Ovary (tissue), 10 donors: Measurements from ENCODE around the gene USH1G. TPM values are rescaled to one million over a fixed set of nuclear protein-coding genes. Genes with fewer than 3 reads are reported as not detected.

Experiments
- DNase-seq, 5 donors: peaks; one replicate each; pipeline ENCODE4 v3.0.0-alpha.2; 2019 to 2020
- H3K27ac ChIP-seq, 2 donors: fragments of 200-600 bp; one replicate each; pipeline versions ENCODE4 v1.5.1 to v1.8.0; 2019 to 2022
- H3K27me3 ChIP-seq: fragments of 200-600 bp; one replicate; pipeline ENCODE4 v1.8.0; 2022
- H3K36me3 ChIP-seq: fragments of 200-600 bp; sonication (generic); one replicate; pipeline ENCODE4 v1.5.1; 2019
- H3K4me1 ChIP-seq: one replicate; pipeline ENCODE4 v1.8.1; 2013; ENCODE audit warnings: mild to moderate bottlenecking, moderate library complexity; ENCODE audit not compliant: insufficient read depth
- H3K4me3 ChIP-seq: fragments of 200-600 bp; sonication (generic); one replicate; pipeline ENCODE4 v1.5.1; 2017
- H3K9me3 ChIP-seq, 2 donors: fragments of 200-600 bp in 1 of 2; sonication (generic) in 1 of 2; one replicate each; pipeline versions ENCODE4 v1.5.1 to v1.8.1; 2013 to 2019; ENCODE audit warnings: mild to moderate bottlenecking in 1 of 2, moderate library complexity in 1 of 2
- CTCF ChIP-seq, 3 donors: fragments of 450-650 bp in 2 of 3; fragments of 200-600 bp in 1 of 3; IDR thresholded peaks; one replicate each; pipeline versions ENCODE4 v1.5.1 to v1.8.0; 2016 to 2022; ENCODE audit warnings: antibody characterized with exemption in 3 of 3, mild to moderate bottlenecking in 1 of 3
- EP300 ChIP-seq: sonication (generic); formaldehyde crosslinking; IDR thresholded peaks from one replicate; pipeline ENCODE4 v1.6.1; 2017; ENCODE audit warnings: antibody characterized with exemption
- POLR2A ChIP-seq: fragments of 450-650 bp; IDR thresholded peaks from one replicate; pipeline ENCODE4 v1.6.1; 2017; ENCODE audit warnings: antibody characterized with exemption, mild to moderate bottlenecking, moderate library complexity
- WGBS, 3 donors: extraction: QIAGEN DNeasy Blood & Tissue Kit in 1 of 3; methylation state at CpG; one replicate each; pipeline versions ENCODE4 v1.1.5 to v1.1.7; 2013 to 2017; 5-methylcytosine and 5-hydroxymethylcytosine counted together
- intact Hi-C, 4 donors: fragments of 100-400 bp; cut with DNase I; formaldehyde crosslinking; loops; one replicate each; pipeline versions ENCODE4 v1.11.0 to v1.15.1; 2022 to 2023
- long read RNA-seq, 3 donors: library from polyadenylated mRNA in 2 of 3; unstranded in 2 of 3; transcript quantifications; one replicate each; pipeline ENCODE4 v2.0.0 and lab custom pipeline, GENCODE V29; 2021 to 2026
- polyA plus RNA-seq, 2 donors: library from polyadenylated mRNA; stranded (reverse); fragments of 200-250 nt in 1 of 2; fragments of 350-450 nt in 1 of 2; fragmentation: Illumina TruSeq in 1 of 2; extraction: RNeasy Lipid Tissue Mini Kit (QIAGEN cat#74804) in 1 of 2; gene quantifications; one replicate each; pipeline ENCODE4 v1.2.3, GENCODE V29; 2013 to 2014
- total RNA-seq, 7 donors: library from RNA; depleted of rRNA in 2 of 7; stranded (reverse); fragments of >200 nt in 2 of 7; fragmentation: NEBNext Ultra II Directional in 3 of 7; extraction: Animal tissue kit (Norgen Biotek cat#: 25700) in 3 of 7; gene quantifications; one replicate each; pipeline versions ENCODE4 v1.1.0 to v1.2.4, GENCODE V29; 2016 to 2023
- donor health status: DM: no; HTN: no; CAD: no; lungs with moderate emphysema.
- donor health status: DM: no; HTN: no; CAD: no.
- donor health status: Bipolar disorder and iron deficiency.
- donor health status: DM: yes; HTN: yes; CAD: no.
- donor health status: DM: no; HTN: no; CAD: no.
- donor health status: DM: yes; HTN: yes; CAD: no.

The USH1G gene
- 1 to 10 TPM in 4 of 7 donors, under 1 TPM in 3; 0.57 to 1.4 (median 1.1) TPM for total RNA-seq
- polyA plus RNA-seq, result under 1 TPM; 0.08 to 0.29 TPM
- long read RNA-seq, donor 1, partial matches to known transcripts, result 3 of 6 reads
- long read RNA-seq, donor 1, other reads (novel, unspliced or antisense), result 0 of 6 reads
- long read RNA-seq, donor 2, partial matches to known transcripts, result 0 of 1 reads
- long read RNA-seq, donor 2, other reads (novel, unspliced or antisense), result 0 of 1 reads
- long read RNA-seq, donor 3, transcript USH1G-202 (3 exons, 3,558 nt), result major isoform, 5 of 5 reads
- long read RNA-seq, donor 3, partial matches to known transcripts, result 0 of 5 reads
- long read RNA-seq, donor 3, other reads (novel, unspliced or antisense), result 0 of 5 reads

- TF ChIP-seq CTCF (IDR thresholded peaks at IDR 0.05), result no peak
- H3K27me3 ChIP-seq, result peaks cover 4% of the 10 kb centered on the region
- peak within 1 kb of the TSS in 1 of 2 donors; percentile 38 for H3K27ac ChIP-seq
- DNase-seq, result peak in 3 of 5 donors; percentile 25 to 52 (median 26)
- no peaks in the 10 kb centered on the region for H3K9me3 ChIP-seq
- peaks cover 6% of the 10 kb centered on the region for H3K4me1 ChIP-seq
- H3K4me3 ChIP-seq, result peak within 1 kb of the TSS; percentile 31
- WGBS, 3 donors, result 4 to 6% (median 5%) methylated on average over 43 to 57 of the region's 57 CpGs
- intact Hi-C loops, result no loop called here
- no peaks in the 10 kb centered on the region for H3K36me3 ChIP-seq
Measured at GRCh38 chr17:74922694-74923537, at the start of gene USH1G. USH1G (minus strand) TSS chr17:74923255; CDS start chr17:74923073, 182 bp downstream.

DNA sequence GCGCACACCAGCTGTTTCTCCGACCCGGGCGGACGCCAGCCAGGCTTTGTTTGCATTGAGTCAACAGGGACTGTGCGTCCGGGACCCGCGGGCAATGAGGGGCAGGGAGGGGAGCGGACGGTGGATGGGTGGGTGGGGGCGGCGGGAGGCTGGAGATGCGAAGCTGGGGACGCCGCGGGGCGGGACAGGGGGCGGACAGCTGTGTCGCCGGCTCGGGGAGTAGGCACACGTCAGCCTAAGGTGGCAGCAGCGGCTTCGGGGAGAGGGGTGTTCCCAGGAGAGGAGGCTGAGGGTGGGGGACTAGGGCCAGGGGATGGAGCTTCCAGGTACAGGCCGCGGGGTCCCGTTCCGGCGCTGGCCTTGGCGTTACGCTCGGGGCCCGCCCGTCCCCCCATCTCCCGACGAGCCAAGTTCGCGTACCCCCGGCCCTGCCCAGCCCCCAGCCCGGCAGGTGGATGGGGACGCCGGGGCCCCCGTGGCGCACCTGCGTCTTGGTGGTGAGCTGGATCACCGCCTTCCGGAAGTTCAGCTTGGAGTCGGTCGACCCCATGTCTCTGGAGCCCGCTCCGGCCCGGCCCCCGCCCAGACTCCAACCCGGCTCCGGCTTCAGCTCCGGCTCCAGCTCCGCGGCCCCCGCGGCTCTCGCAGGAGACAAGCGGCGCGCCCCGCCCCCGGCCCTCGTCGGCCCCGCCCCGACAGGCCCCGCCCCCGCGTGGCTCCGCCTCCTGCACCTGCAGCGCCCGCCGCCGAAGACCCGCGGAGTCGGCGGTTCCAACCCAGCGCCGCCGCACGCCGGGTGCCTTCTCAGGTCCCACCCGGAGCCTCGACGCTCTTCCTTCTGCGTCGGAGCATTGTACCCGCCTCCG lies 49.3 kb upstream of the USH1G start, which contains the start of gene HID1:
Gene HID1, minus strand, starts transcription at position 653 of the 866 bp plus-strand sequence. Its CDS starts 103 bp downstream, at position 550.
- Histone ChIP-seq H3K4me1 (peaks cover 7% of the 10 kb centered on the region), H3K9me3 (no peaks in the 10 kb centered on the region), H3K27me3 (no peaks in the 10 kb centered on the region), H3K27ac (no peak within 1 kb of the TSS), H3K36me3 (no peaks in the 10 kb centered on the region), H3K4me3 (peak within 1 kb of the TSS; percentile 44)
- intact Hi-C loops, result no loop called here
- peak; percentile 47 to 72 (median 64) for DNase-seq
- WGBS, 3 donors, result 1 to 2% (median 1%) methylated on average over 86 to 95 of the region's 95 CpGs
- TF ChIP-seq EP300 (no peak), CTCF (IDR thresholded peaks at IDR 0.05) (no peak), POLR2A (no peak)

GRCh38 chr17:74971842-74972106 lies 48.7 kb upstream of the USH1G start:
- Histone ChIP-seq H3K36me3 (no peaks in the 10 kb centered on the region), H3K4me1 (peaks cover 7% of the 10 kb centered on the region), H3K9me3 (no peaks in the 10 kb centered on the region), H3K27ac (no peak overlapping the region), H3K27me3 (no peaks in the 10 kb centered on the region), H3K4me3 (peak overlapping the region; percentile 44)
- intact Hi-C loops, result no loop called here
- 16 to 29% (median 25%) methylated on average over 9 of the region's 9 CpGs for WGBS, 3 donors
- TF ChIP-seq CTCF (IDR thresholded peaks at IDR 0.05), result no peak
- TF ChIP-seq EP300, result no peak
- no peak for TF ChIP-seq POLR2A
- no peak for DNase-seq
